ENCODE data around the gene CARS2.

- TF ChIP-seq, protein P1, sequence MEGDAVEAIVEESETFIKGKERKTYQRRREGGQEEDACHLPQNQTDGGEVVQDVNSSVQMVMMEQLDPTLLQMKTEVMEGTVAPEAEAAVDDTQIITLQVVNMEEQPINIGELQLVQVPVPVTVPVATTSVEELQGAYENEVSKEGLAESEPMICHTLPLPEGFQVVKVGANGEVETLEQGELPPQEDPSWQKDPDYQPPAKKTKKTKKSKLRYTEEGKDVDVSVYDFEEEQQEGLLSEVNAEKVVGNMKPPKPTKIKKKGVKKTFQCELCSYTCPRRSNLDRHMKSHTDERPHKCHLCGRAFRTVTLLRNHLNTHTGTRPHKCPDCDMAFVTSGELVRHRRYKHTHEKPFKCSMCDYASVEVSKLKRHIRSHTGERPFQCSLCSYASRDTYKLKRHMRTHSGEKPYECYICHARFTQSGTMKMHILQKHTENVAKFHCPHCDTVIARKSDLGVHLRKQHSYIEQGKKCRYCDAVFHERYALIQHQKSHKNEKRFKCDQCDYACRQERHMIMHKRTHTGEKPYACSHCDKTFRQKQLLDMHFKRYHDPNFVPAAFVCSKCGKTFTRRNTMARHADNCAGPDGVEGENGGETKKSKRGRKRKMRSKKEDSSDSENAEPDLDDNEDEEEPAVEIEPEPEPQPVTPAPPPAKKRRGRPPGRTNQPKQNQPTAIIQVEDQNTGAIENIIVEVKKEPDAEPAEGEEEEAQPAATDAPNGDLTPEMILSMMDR (optimal IDR thresholded peaks at IDR 0.05 in 1 of 3, IDR thresholded peaks at IDR 0.05 in 1 of 3, conservative IDR thresholded peaks at IDR 0.05 in 1 of 3; ENCODE audit: extremely low read depth in 1 of 3, insufficient read depth in 2 of 3, low read length in 3 of 3): no peak
- TF ChIP-seq EZH2 (IDR thresholded peaks at IDR 0.05; ENCODE audit: low read length): no peak
These were observed 80.9 kb downstream of the CARS2 start for GRCh38 chr13:110624766-110625756.
